ENCODE results near the gene SLC9A3. TPM values are rescaled to one million over a fixed set of nuclear protein-coding genes. Genes with fewer than 3 reads are reported as not detected.

The SLC9A3 gene
- total RNA-seq, 1 donor from 2014 or later = 1.2 TPM

- Mint-ChIP-seq H3K4me1 (ENCODE audit: unreplicated experiment) (peaks cover 5% of the 10 kb centered on the region), H3K36me3 (ENCODE audit: unreplicated experiment) (no peaks in the 10 kb centered on the region), H3K27ac (ENCODE audit: unreplicated experiment) (no peak overlapping the region), H3K4me3 (ENCODE audit: unreplicated experiment) (no peak overlapping the region), H3K9me3 (ENCODE audit: unreplicated experiment) (no peaks in the 10 kb centered on the region), H3K27me3 (ENCODE audit: unreplicated experiment) (peaks cover 56% of the 10 kb centered on the region)
- no peak for TF ChIP-seq CTCF (IDR thresholded peaks at IDR 0.05)
- no peak for DNase-seq (ENCODE audit: extremely low spot score, unreplicated experiment)
Measured at GRCh38 chr5:527646-528628, 3.7 kb upstream of the SLC9A3 start.

DNA sequence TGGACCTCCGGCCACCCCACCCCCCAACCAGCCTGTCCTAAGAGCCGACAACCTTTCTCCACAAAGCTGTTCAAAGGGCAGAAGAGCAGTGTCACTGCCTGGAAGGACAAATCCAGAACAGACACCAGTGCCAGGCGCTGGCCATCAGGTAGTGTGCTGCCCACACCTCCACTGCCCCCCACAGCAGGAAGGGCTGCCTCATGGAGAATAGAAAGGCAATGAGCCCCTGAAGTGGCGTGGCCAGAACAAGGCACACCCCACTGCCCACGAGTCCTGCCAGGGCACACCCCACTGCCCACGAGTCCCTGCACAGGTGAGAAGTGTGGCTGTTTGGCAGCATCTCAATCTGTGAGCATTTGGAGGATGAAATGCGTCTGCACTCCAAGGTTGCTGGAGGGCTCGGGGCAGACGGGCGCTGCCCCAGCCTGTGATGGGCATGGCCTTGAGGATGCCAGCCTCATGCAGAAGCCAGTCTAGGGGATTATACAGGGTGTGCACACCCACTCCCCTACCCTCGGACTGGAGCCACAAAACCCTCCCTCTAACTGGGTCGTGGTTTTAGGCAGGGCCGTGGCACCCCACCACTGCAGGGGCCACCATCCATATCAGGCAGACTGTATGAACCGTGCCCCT is 2.3 kb upstream of the SLC9A3 start:
- peaks cover 5% of the 10 kb centered on the region for H3K4me1 Mint-ChIP-seq (ENCODE audit: unreplicated experiment)
- H3K36me3 Mint-ChIP-seq (ENCODE audit: unreplicated experiment) = no peaks in the 10 kb centered on the region
- H3K27me3 Mint-ChIP-seq (ENCODE audit: unreplicated experiment) = peaks cover 57% of the 10 kb centered on the region
- no peaks in the 10 kb centered on the region for H3K9me3 Mint-ChIP-seq (ENCODE audit: unreplicated experiment)
- no peak overlapping the region for H3K4me3 Mint-ChIP-seq (ENCODE audit: unreplicated experiment)
- no peak for TF ChIP-seq CTCF (IDR thresholded peaks at IDR 0.05)
- H3K27ac Mint-ChIP-seq (ENCODE audit: unreplicated experiment) = no peak overlapping the region
- no peak for DNase-seq (ENCODE audit: extremely low spot score, unreplicated experiment)

- H3K27ac Mint-ChIP-seq (ENCODE audit: unreplicated experiment) = no peak overlapping the region
- no peaks in the 10 kb centered on the region for H3K9me3 Mint-ChIP-seq (ENCODE audit: unreplicated experiment)
- H3K36me3 Mint-ChIP-seq (ENCODE audit: unreplicated experiment) = no peaks in the 10 kb centered on the region
- peaks cover 5% of the 10 kb centered on the region for H3K4me1 Mint-ChIP-seq (ENCODE audit: unreplicated experiment)
- TF ChIP-seq CTCF (IDR thresholded peaks at IDR 0.05) = no peak
- H3K27me3 Mint-ChIP-seq (ENCODE audit: unreplicated experiment) = peaks cover 57% of the 10 kb centered on the region
- no peak for DNase-seq (ENCODE audit: extremely low spot score, unreplicated experiment)
- no peak overlapping the region for H3K4me3 Mint-ChIP-seq (ENCODE audit: unreplicated experiment)
Measured at GRCh38 chr5:525916-526315, 1.7 kb upstream of the SLC9A3 start.

- Mint-ChIP-seq H3K4me3 (ENCODE audit: unreplicated experiment) (peak overlapping the region; percentile 24), H3K9me3 (ENCODE audit: unreplicated experiment) (no peaks in the 10 kb centered on the region), H3K27ac (ENCODE audit: unreplicated experiment) (no peak overlapping the region), H3K27me3 (ENCODE audit: unreplicated experiment) (peaks cover 50% of the 10 kb centered on the region), H3K36me3 (ENCODE audit: unreplicated experiment) (no peaks in the 10 kb centered on the region), H3K4me1 (ENCODE audit: unreplicated experiment) (peaks cover 5% of the 10 kb centered on the region)
- DNase-seq (ENCODE audit: extremely low spot score, unreplicated experiment) = no peak
- no peak for TF ChIP-seq CTCF (IDR thresholded peaks at IDR 0.05)
Measured at GRCh38 chr5:524973-525761, 918 bp upstream of the SLC9A3 start.
